ENCODE measurements around the gene EXOC6.

EXOC6 gene

GRCh38 chr10:93067443-93068365 lies 219.4 kb downstream of the EXOC6 start:
- no peak for DNase-seq

GRCh38 chr10:93068411-93069244 lies 220.3 kb downstream of the EXOC6 start:
- DNase-seq = no peak

GRCh38 chr10:93069245-93069561 lies 220.9 kb downstream of the EXOC6 start:
- DNase-seq = no peak

- DNase-seq = no peak
Measured at GRCh38 chr10:93070378-93071176, 222.3 kb downstream of the EXOC6 start.

GRCh38 chr10:93071177-93071472 lies 222.8 kb downstream of the EXOC6 start:
- no peak for DNase-seq

- DNase-seq = no peak
Measured at GRCh38 chr10:93071674-93072224, 223.4 kb downstream of the EXOC6 start.

GRCh38 chr10:93072225-93072712 lies 223.9 kb downstream of the EXOC6 start:
- DNase-seq = no peak

GRCh38 chr10:93072713-93073538 lies 224.6 kb downstream of the EXOC6 start:
- no peak for DNase-seq

GRCh38 chr10:93073539-93074146 lies 225.3 kb downstream of the EXOC6 start, which contains the start of gene CYP26A1:
Gene CYP26A1 (plus strand): TSS chr10:93073893. CDS start chr10:93073935, 42 bp downstream.
- DNase-seq = no peak

- DNase-seq = no peak
Measured at GRCh38 chr10:93074147-93074596, 225.9 kb downstream of the EXOC6 start.

GRCh38 chr10:93074597-93075368 lies 226.5 kb downstream of the EXOC6 start:
- no peak for DNase-seq

GRCh38 chr10:93075369-93076221 lies 227.3 kb downstream of the EXOC6 start:
- no peak for DNase-seq

- no peak for DNase-seq
Measured at GRCh38 chr10:93076871-93077270, 228.6 kb downstream of the EXOC6 start.

GRCh38 chr10:93077860-93078337 lies 229.6 kb downstream of the EXOC6 start:
- no peak for DNase-seq

- DNase-seq = no peak
Measured at GRCh38 chr10:93079663-93080349, 231.5 kb downstream of the EXOC6 start.

- peak; percentile 70 for DNase-seq
Measured at GRCh38 chr10:93080350-93081046, 232.2 kb downstream of the EXOC6 start.

GRCh38 chr10:93081318-93081717 lies 233.0 kb downstream of the EXOC6 start:
- DNase-seq = no peak

GRCh38 chr10:93081834-93082233 lies 233.5 kb downstream of the EXOC6 start:
- DNase-seq = no peak

Data from suppressor macrophage treated with lipopolysaccharide for 4 hours (primary cell).